GM19395 (cell line): ENCODE results near the gene GBGT1.

Experiments
- ATAC-seq: cut with Tn5 transposase; IDR thresholded peaks from one replicate; pipeline ENCODE4 v1.9.1; 2021; ENCODE audit warnings: mild to moderate bottlenecking, moderate library complexity; ENCODE audit not compliant: unreplicated experiment

Gene GBGT1

DNA sequence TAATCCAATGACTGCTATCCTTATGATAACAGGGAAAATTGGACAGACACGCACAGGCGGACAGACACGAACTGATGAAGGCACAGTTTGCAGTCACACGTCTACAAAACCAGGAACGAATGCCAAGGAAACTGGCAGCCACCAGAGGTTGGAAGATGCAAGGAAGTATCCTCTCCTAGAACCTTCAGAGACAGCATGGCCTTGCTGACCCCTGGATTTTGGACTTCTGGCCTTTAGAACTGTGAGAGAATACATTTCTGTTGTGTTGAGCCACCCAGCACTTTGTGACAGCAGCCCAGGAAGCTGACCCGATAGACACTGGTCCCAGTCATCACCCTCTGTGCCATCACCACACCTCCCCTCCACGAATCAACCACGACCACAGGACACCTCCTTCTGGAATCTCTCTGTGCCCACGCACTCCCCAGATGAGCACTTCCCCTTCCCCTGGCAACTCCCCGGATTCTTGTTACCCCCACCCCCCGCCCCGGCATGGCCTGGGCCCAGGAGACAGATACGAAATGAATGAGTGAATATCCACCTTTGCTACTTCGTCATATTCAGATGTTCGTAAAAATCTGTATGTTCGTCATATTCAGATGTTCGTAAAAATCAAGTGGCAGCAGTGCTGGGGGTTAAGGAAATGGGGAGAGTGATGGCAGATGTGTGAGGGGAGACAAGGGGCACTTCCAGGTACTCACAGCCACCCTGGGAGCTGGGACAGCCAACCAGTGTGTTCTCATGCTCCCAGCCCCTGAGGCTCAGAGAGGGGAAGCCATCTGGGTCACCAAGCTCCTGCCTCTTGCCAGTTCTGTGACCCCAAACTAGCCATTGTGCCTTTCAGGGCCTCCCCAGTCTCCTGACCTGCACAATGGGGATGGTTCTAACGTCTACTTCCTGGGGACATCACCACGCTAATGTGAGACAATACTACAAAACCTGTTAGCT, 18.5 kb downstream of the GBGT1 start:
- no peak for ATAC-seq

DNA sequence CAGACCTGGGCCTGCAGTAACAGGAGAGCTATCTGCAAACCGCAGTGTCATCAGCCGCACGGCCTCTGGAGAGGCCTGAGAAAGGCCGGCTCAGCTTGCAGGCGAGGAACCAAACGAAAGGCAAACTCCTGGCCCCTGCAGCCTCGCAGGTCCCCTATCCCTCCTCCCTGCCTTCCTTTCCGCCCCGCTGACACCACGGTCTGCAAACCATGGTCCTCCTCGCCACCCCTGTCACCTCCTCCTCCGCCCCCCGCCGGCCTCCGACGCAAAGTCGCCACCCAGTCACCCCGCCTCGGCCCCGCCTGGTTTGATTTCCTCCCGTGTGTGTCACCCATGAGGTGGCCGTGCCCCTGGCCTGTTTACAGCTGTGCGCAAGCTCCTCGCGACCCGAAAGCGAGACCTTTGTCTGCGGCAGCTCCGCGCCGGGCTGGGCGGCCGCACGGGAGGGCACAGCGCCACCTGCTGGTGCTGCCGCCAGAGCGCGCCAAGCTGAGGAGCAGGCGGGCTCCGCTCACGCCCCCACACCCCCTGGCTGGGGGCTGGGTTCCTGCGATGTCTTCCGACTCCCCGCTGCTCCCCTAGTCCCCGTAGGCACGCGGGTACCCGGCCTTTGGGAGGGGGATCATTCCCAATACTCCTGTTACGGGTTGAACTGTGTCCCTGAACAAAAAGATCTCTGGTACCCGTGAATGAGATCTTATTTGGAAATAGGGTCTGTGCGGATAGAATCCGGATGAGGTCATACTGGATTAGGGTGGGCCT, 19.4 kb downstream of the GBGT1 start:
- ATAC-seq, result peak; percentile 66

DNA sequence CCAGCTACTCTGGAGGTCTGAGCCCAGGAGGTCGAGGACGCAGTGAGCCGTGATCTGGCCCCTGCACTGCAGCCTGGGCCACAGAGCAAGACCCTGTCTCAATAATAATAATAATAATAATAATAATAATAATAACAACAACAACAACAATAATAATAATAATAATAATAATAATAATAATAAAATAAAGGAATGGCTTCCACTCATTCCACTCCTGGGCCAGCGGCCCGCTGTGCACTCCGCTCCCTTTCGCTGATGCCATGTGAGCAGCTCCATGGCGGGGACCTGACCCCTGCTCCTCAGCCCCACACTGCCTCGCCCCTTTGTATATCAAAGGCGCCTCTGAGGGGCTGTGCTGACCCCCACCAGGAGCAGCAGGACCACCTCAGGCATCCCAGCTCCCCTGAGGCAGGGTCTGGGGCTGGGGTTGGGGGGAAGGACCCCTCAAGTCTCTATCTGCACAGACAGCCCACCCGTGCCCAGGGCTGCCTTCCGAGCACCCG, 20.0 kb downstream of the GBGT1 start:
- ATAC-seq, result no peak

DNA sequence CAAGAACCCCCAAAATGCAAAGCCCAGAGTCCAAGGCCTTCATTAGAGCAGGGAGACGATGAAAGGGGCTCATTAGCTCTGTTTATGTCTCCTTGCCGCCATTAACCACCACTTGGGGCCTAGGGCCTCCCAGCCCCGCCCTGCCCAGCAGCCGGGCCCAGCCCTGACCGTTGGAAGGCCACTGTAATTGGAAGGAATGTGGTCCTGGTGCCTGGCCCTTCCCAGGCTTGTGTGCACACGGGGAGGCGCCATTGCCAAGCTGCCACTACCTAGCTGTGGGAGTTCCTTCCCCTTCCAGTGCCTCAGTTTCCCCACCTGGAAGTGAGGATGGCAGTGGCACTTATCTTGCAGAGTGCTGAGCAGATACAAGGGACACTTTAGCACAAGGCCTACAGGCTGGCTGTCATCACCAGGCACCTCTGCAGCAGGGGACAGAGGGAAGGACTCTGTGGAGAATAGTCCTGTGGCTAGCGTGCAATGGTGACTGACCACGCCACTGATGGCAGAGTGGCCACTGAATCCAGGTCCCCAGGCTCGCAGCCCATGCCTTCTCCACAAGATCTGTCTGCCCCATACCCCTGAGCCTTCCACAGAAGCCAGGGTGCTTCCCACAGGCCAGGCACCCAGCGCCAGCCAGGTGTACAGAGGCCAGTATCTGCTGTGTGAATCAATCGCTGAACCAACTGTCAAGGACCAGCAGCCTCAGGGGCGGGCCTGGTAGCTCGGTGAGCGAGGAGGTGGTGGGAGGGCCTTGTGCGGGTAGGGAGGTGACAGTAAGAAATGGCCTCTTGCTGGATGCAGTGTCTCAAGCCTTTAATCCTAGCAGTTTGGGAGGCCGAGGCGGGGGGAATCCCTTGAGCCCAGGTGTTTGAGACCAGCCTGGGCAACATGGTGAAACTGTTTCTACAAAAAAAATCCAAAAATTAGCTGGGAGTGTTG, 20.8 kb downstream of the GBGT1 start:
- no peak for ATAC-seq

DNA sequence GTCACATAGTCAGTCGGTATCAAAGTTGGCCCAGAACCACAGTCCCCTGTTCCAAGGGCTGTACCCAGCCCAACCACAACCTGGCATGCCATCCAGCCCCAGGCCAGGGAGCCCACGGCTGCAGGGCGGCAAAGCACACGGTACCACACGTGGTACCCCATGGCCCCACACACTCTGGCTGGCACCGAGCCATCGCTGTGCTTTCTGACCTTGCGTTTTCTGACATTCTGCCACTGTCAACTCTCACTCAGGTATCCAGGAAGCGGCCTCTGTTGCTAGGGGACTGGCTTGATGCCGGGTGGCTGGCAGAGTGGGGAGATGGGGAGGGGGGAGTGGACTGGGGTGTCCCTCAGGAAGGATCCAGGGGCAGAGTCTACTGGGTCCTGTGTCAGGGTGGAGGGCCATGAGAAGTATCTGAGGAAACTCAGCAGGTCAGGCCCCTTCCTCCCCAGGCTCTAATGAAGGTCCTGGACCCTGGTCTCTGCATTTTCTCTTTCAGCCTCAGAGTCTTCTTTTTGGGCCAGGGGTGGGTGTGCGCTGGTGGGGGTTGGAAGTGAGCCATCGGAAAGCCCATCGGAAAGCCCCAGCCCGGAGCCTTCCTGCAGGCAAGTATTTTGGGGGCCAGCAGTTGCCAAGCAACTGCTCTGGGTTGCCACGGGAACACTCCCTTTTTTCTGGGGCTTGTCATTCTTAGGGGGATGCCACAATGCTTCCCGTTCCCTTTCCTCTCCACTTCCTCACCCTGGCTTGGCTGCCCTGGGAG, 21.7 kb downstream of the GBGT1 start:
- ATAC-seq, result no peak

DNA sequence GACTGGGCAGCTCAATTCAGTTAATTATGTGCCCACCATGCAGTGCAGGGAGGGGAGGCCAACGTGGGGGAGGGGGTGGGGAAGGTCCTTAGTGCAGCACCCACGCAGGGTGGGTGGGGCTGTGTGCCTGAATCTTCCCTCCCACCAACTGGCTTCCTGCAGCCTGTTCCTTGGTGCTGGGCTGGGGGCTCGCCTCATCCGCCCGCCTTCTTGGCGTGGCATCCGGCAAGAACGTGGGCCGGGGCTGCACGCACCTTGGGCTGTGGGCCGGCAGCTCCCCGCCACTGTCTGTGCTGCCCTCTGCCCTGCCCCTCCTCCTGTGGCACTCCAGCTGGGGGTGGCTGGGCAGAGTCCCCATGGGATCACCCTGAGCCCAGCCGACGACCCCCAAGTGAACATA, 23.1 kb downstream of the GBGT1 start:
- ATAC-seq, result no peak

DNA sequence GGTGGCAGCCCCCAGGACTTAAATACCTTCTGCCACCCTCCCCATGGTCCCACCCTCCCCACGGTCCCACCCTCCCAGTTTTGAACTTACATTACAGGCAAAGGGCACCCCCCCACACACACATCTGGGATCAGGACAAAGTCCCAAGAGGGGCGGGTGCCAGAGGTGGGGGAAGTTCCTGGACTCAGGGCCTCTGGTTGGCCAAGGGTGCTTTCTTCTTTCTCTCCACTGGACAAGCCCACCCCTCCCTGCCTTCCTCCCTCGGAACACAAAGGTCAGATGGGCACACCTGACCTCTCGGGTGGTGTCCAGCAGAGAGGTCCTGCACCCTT, 23.6 kb downstream of the GBGT1 start:
- no peak for ATAC-seq

DNA sequence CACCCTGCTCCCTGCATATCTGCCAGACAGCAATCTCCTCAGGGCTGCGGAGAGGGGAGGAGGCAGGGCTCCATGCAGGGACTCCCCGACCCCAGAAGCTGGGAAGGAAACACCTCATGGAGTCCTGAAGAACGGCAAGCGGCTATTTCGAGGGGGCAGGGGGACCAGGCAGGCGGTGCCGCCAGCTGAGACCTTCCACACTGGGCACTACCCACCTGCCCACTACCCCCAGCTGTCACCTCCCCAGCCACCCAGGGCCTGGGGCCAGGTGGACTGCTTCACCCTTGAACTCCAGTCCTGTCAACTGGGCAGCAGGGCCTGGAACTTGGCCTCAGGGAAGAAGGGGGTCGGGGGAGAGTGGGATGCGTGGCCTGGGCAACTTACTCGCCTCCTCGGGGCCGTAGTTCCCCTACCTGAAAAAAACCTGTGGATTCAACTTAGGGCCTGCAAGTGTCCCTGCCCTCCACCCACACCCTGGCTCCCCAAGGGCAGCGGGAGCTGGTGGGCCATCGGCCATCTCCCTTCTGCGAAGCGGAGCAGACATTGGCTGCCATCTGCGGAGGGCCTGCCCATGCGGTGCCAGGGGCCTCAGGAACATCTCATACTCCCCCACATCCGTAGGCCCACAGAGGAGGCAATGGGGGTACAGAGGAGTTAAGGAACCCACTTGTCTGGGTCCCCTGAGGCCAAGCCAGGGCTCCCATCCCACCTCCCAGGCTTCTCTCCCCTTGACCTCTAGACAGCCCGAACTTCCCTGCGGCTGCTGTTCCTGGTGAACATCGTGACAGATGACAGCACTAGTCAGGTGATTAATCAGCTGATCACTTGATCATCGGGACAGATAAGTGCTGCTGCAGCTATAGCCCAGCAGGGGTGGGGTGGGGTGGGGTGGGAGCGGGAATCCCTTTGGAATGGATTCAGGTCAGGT, 24.2 kb downstream of the GBGT1 start:
- no peak for ATAC-seq

DNA sequence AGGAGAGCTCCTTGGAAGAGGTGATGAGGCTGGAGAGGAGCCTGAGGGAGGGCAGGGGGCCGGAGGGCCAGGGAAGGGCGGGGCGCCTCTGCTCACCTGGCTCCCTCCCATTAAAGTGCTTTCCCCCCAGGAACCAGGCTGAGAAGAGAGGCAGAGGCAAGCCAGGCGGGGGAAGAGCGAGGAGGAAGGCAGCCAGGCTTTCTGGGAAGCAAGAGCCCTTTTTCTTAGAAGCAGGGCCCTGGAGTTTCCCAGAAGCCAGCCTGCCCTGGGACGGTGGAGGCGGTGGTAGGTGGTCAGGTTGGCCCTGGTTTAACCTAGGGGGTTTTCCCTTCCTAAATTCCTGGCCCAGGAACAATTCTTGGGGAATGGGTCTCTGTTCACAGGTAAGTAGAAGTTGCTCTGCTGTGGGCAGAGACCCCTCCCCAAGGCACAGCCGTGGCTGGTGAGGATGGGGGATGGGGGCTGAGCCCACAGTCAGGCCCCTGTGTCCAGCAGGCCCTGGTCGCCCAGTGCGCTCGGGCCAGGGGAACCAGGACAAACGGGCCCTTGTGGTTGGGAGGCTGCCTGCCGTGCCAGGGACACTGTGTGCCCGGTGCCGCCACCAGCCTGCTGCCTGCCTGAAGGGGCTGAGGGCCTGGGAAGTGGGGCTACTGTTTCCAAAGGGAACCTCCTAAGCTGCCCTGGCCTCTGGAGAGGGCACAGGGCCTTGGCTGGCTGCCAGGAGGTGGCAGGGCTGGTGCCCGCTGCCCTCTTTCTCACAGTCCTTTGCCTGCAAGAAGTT, 26.1 kb downstream of the GBGT1 start:
- no peak for ATAC-seq

DNA sequence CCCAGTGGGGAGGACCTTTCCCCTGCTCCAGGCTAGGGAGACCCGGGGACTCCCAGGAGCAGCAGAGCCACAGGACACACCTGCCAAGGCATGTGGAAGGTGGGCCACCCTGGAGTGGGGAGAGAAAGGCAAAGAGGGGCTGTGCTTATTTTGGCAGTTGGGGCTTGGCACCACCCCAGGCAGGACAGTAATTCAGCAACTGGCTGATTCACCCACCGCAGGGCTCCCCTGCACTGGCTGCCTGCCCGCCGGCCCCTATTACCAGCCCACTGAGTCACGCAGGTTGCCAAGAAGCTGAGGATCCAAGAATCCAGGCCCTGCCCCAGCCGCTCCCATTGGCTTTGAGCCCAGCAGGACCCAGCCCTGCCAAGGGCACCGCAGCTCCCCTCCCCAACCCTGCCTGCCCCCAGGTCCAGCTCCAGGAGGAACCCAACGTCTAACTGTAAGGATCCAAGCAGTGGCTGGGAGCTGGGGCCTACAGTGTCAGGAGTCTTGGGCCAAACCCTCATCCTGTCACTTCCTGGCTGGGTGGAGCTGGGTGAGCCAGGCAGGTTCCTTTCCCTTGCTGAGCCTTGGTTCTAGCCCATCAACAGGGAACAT, 28.5 kb downstream of the GBGT1 start:
- ATAC-seq, result no peak

DNA sequence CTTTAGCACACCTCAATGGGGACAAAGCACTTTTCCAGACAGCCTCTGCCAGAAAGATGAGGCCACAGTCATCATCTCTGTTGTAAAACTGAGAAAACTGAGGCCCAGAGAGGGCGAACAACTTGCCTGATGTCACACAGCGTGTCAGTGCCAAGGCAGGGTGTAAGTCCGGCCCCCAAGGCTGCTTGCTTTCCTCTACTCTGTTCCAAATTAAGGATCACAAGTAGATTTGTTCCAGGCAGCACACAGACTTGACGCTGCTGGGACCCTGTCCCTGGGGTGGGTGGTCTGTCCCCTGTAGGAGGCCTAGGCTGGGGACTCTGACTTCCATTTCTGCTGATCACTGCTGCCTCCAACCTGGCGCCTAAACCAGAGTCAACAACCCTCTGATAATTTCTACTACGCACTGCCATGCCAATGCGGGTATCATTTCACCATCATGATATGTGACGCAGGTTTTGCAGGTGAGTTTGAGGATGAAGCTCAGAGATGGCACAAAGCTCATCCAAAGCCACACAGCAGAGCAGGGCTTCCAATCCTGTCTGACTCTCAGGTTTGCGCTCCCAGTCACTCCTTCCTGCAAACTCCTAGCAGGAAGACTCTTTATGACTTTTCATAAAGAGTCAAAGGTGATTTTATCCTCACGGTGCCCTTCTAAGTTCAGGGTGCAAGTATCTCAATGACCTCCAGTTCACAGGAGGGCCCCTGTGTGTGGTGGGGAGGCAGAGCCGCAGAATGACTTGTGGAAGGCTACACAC, 29.1 kb downstream of the GBGT1 start:
- ATAC-seq, result no peak

DNA sequence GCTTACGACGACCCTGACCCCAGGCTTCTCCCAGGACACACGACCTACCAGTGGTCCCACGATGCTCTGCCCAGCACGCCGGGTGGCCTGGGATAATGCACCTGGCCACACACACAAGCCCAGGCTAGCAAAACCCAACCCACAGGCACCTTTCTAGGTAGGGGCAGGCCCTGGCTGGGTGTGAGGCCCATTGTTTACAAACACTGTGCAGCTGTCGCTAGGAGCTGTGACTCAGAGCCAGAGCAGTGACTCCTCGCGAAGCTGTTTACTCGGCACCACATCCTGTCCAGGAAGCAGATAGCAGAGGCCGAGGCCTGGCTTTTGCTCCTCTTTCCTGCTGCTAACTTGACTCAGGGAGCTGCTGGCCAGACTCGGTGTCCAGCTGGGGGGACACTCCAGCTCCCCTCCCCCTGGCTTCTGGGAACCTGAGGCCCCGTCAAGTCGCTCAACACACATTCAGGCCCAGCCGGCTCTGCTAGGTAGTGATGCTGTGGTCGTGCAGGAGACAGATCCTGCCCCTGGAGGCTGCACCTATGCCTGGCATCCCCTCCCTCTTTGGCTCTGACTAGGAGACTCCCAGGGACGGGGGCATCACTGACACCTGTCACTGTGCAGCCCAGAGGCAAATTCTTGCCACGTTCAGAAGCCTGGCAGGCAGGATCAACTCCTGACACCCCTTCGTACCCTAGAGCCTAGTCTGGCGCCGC, 29.9 kb downstream of the GBGT1 start:
- peak; percentile 92 for ATAC-seq

DNA sequence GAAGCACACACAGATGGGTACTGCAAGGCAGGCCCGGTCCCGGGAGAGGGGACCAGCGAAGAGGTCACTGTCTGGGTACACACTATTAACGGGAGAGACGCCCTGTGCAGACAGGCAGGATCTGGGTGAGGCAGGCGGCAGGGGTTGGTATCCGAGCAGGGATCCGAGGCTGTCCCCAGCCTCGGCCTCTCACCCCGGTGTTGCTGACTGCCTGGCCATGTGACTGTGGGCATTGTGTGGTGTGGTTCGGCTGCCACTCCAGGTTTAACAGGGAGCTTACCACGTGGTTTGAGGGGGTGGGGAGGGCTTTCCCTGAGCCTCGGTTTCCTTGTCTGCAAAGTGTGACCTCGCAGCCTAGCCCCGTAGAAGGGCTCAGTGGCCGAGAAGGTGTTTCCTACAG, 31.5 kb downstream of the GBGT1 start:
- ATAC-seq, result no peak

DNA sequence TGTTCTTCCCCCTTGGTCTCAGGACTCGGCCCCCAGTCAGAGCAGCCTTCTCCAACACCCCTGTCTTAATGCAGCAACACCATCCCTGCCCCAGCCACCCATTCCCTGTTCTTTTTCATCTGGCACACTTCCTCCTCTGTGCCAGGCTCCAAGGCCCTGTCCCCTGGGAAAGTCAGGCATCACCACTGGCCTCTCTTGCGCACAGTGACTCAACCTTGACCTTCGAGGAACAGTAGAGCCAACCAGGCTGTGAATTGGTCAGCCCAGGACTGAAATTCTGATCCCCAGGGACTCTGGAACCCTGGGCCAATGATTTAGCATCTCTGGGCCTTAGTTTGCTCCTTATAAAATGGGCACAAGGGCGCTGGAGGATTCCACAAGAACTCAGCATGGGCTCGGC, 32.2 kb downstream of the GBGT1 start:
- ATAC-seq, result no peak

DNA sequence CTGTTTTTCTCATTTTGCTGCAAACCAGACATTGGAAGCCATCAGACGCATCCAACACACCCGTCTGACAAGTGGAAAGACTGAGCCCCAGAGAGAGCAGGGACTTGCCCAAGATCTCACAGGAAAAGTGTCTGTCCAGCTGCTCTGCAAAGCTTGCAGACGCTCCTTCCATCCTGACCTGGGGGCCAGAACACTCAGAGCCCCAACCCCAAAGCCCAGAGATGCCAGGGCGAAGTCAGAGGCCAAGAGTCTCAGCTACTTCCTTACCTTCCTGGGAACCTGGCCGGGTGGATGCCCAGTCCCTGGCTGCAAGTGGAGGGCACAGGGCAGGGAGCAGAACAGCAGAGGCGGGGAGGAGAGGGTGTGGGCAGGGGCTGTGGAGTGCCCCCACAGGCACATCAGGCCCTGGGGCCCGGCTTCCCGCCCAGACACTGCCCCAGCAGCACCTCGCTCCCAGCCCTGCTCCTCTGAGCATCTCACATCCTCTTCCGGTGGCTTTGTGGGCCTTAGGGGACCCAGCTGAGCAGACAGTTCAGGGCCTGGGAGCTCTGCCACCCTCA, 32.9 kb downstream of the GBGT1 start:
- ATAC-seq, result peak; percentile 42
